CMK (cell line): ENCODE data around the gene EVX2.

Experiments
- DNase-seq: peaks from one replicate; pipeline ENCODE4 v3.0.0-alpha.2; 2010; ENCODE audit warnings: low read depth

Gene EVX2

GRCh38 chr2:176122052-176122682 is 38.4 kb upstream of the EVX2 start:
- DNase-seq = no peak

GRCh38 chr2:176121190-176122051 is 37.7 kb upstream of the EVX2 start:
- DNase-seq = no peak

- DNase-seq = no peak
These were observed 36.8 kb upstream of the EVX2 start for GRCh38 chr2:176120364-176121189.

- DNase-seq = no peak
These were observed 35.0 kb upstream of the EVX2 start for GRCh38 chr2:176118601-176119339.

GRCh38 chr2:176117823-176118371 is 34.1 kb upstream of the EVX2 start:
- DNase-seq = no peak

GRCh38 chr2:176117162-176117822 is 33.5 kb upstream of the EVX2 start:
- no peak for DNase-seq

DNA sequence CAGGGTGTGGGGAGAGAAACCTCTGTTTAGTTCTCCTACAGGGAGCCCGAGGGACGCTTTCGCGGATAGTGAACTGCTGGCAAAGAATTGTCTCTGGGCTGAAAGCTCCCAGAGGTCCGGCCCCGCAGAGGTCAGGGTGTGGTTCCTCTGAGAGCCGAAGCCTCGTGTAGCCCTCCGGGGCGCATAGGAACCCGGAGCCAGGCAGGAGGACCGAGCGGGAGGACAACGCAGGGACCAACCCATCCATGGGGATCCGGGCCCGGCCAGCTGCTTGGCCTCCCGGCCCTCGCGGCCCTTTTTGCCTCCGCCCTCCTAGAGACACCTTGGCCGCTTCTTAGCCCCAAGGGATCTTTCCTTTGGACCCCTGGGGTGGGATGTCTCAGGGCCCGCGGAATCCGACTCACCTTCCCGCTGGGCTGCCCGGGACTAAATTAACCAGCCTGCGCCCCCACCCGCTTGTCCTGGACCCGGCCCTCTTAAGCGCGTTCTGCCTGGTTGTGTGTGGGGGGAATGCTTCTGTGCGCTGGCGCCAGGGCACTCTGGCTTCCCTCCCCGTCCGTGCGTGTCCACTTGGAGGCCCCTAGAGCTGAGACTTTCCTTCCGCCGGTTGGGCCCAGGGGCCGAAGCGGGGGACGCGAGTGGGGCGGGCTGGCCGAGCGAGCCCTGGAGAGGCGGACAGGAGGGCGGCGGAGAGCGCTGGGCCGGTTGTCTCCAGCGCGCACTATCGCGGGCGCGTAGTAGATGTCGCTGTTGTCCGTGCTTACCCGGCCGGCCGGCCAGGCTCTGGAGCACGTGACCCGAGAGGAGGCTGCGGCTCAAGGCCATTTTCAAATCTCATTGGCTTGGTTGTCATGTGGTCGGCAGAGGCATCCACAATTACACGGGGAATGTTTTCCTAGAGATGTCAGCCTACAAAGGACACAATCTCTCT is 32.4 kb upstream of the EVX2 start, which contains the start of gene HOXD10:
Gene HOXD10, plus strand, starts transcription at position 896 of the 931 bp plus-strand sequence. CDS start 56 bp downstream, outside the sequence.
- DNase-seq = no peak

GRCh38 chr2:176114930-176115625 is 31.3 kb upstream of the EVX2 start:
- DNase-seq = no peak

- no peak for DNase-seq
These were observed 30.6 kb upstream of the EVX2 start for GRCh38 chr2:176114120-176114929.

GRCh38 chr2:176112375-176113302 is 28.9 kb upstream of the EVX2 start:
- no peak for DNase-seq

GRCh38 chr2:176111846-176112374 is 28.1 kb upstream of the EVX2 start:
- no peak for DNase-seq

GRCh38 chr2:176111309-176111663 is 27.5 kb upstream of the EVX2 start:
- DNase-seq = no peak

DNA sequence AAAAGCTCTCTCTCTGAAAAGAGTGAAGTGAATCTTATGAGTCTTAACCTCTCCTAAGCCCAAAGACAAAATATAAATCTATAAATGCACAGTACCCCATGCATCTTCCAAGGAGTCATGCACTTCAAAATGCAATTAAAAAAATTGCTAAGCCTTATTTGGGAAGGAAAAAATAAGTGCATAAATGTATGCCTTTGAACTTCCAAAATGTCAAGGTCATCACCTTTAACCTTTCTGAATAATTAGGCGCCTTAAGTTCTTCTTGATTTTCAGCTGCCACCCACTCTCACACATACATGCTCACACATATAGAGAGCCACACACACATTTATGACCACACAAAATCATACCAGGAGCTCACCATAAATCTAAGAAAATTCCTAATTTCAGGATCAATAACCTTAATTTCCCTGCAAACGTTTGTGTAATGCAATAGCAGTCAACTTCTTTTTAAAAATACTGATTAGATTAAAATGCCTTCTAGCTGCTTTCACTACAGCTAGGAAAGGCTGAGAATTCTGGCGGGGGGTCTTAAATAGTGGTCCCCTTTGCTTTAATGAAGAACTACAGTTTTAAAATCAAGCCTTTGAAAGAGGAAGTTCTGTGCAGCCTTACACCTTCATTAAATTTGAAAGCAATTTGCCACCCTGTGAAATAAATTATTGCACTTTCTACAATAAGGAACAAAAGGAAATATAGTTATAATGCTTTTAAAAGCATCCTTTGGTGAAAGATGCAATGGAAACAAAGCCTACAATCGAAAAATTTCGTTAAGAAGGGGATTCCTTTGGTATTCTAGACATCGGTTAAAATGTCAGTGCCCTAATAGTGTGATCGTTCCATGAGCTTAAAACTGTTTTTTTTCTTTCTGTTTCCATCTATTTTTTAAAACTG is 26.9 kb upstream of the EVX2 start:
- no peak for DNase-seq

- no peak for DNase-seq
These were observed 26.2 kb upstream of the EVX2 start for GRCh38 chr2:176109946-176110345.

DNA sequence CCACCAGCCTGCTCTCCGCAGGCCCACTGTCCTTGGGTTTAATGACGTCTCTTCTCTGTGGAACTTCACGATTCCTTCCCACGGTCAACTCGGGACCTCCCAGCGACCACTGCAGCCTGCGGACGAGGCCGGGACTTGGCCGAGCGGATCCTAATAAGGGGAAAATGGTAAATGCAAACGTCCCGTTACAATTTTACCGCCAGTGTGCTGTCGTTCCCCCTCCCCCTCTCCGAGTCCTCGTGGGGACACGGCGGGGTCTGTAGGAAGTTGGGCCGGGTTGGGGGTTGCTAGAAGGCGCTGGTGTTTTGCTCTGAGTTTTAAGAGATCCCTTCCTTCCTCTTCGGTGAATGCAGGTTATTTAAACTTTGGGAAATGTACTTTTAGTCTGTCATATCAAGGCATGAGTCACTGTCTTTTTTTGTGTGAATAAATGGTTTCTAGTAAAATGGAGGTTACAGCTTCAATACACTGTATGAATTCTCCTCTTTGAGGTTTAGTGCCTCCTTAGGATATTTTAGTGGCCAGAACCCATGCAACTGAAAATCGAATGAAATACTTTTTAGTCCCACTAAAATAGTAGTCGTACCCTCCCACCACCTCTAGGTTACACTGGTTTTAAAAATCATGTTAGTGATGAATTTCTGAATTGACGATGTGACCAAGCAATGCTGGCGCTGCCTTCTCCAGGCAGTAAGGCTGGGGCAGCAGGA is 25.6 kb upstream of the EVX2 start:
- no peak for DNase-seq
